Spleen (tissue), 7 donors: ENCODE measurements around the gene ELF2.

ENCODE experiments used
- CTCF ChIP-seq, 11 experiments: fragments of 200-600 bp in 7 of 11; fragments of 450-650 bp in 4 of 11; sonication (generic) in 4 of 11; IDR thresholded peaks in 8 of 11; conservative IDR thresholded peaks in 3 of 11; 1 replicate in 7 of 11; 2 replicates in 4 of 11; pipeline versions ENCODE4 v1.4.0 to v1.8.0; 2016 to 2021; ENCODE audit warnings: antibody characterized with exemption in 11 of 11, inconsistent platforms in 4 of 11, mild to moderate bottlenecking in 1 of 11
- POLR2A ChIP-seq, 3 donors: fragments of 450-650 bp; IDR thresholded peaks; one replicate each; pipeline ENCODE4 v1.5.1; 2017; ENCODE audit warnings: antibody characterized with exemption in 3 of 3, mild to moderate bottlenecking in 1 of 3
- donor health status: DM: no; HTN: no; CAD: no; lungs with moderate emphysema.
- donor health status: DM: no; HTN: no; CAD: no.
- donor health status: DM: no; HTN: no; CAD: no.

GRCh38 chr4:139011225-139011950, 165.6 kb downstream of the ELF2 start:
- TF ChIP-seq CTCF (IDR thresholded peaks at IDR 0.05 in 8 of 11, conservative IDR thresholded peaks at IDR 0.05 in 3 of 11) (no peak), POLR2A (IDR thresholded peaks at IDR 0.05) (no peak)
